ENCODE data around the gene TSACC.

DNA sequence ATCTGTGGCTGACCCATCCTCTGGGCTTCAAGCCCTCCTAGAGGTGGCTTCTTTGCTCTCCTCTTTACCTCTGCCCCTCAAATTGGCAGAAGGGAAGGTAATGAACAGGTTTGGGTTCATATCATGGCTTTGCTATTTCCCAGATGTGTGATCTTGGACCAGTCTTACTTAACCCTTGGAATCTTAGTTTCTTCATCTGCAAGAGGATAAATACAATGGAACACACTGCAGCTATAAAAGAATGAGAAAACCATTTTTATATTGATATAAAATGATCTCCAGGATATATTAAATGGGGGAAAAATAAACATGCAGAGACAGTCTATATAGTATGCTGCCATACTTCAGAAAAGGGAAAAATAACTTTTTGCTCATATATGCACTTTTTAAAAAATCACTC lies 48.5 kb upstream of the TSACC start:
- TF ChIP-seq POLR2AphosphoS5 (IDR thresholded peaks at IDR 0.05) (no peak), POLR2A (IDR thresholded peaks at IDR 0.05) (no peak), EP300 (IDR thresholded peaks at IDR 0.05) (no peak)
- TF ChIP-seq, protein P1, sequence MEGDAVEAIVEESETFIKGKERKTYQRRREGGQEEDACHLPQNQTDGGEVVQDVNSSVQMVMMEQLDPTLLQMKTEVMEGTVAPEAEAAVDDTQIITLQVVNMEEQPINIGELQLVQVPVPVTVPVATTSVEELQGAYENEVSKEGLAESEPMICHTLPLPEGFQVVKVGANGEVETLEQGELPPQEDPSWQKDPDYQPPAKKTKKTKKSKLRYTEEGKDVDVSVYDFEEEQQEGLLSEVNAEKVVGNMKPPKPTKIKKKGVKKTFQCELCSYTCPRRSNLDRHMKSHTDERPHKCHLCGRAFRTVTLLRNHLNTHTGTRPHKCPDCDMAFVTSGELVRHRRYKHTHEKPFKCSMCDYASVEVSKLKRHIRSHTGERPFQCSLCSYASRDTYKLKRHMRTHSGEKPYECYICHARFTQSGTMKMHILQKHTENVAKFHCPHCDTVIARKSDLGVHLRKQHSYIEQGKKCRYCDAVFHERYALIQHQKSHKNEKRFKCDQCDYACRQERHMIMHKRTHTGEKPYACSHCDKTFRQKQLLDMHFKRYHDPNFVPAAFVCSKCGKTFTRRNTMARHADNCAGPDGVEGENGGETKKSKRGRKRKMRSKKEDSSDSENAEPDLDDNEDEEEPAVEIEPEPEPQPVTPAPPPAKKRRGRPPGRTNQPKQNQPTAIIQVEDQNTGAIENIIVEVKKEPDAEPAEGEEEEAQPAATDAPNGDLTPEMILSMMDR (IDR thresholded peaks at IDR 0.05), result no peak

Data from stomach (tissue), 4 donors.